GM23338 (cell line): ENCODE data around the gene GPATCH3. TPM values are rescaled to one million over a fixed set of nuclear protein-coding genes. Genes with fewer than 3 reads are reported as not detected.
A peak's percentile ranks its signal among the peaks of the same experiment; 100 is the strongest.
"Not testable (repeated sequence)": the region's sequence is repeated elsewhere in the genome, so short reads cannot be mapped to it uniquely, and the experiment has no call there.

Source experiments
- ATAC-seq: fragments of 200-7000 bp; cut with Tn5 transposase; 3 replicates; pipeline ENCODE4 v1.9.1; 2020
- DNase-seq: peaks from one replicate; pipeline ENCODE4 v3.0.0-alpha.2; 2015; ENCODE audit warnings: low spot score
- H2AFZ ChIP-seq: fragments of 200-600 bp; sonication (generic); 2 replicates; pipeline ENCODE4 v1.8.0; 2016; ENCODE audit warnings: antibody characterized with exemption, mild to moderate bottlenecking, moderate library complexity
- H3F3A ChIP-seq: fragments of 200-600 bp; sonication (generic); replicated peaks from 2 replicates; pipeline ENCODE4 v1.8.0; 2017; ENCODE audit warnings: antibody characterized with exemption, mixed run types, low read depth
- H3K27ac ChIP-seq: fragments of 200-600 bp; sonication (generic); 2 replicates; pipeline ENCODE4 v1.6.1; 2016; ENCODE audit warnings: low read depth
- H3K27me3 ChIP-seq: fragments of 200-600 bp; sonication (generic); 2 replicates; pipeline ENCODE4 v1.8.0; 2016; ENCODE audit warnings: mild to moderate bottlenecking, mixed run types, moderate library complexity; ENCODE audit not compliant: insufficient read depth
- H3K36me3 ChIP-seq: fragments of 200-600 bp; sonication (generic); 2 replicates; pipeline ENCODE4 v1.8.0; 2016; ENCODE audit warnings: mild to moderate bottlenecking; ENCODE audit not compliant: insufficient read depth
- H3K4me1 ChIP-seq: fragments of 200-600 bp; sonication (generic); 2 replicates; pipeline ENCODE4 v1.8.0; 2016; ENCODE audit warnings: mild to moderate bottlenecking, moderate library complexity; ENCODE audit not compliant: insufficient read depth
- H3K4me2 ChIP-seq: fragments of 200-600 bp; sonication (generic); 2 replicates; pipeline ENCODE4 v1.7.1; 2017; ENCODE audit warnings: mixed run types
- H3K4me3 ChIP-seq: fragments of 200-600 bp; sonication (generic); 2 replicates; pipeline ENCODE4 v1.6.1; 2016; ENCODE audit warnings: mixed run types
- H3K79me2 ChIP-seq: fragments of 200-600 bp; sonication (generic); replicated peaks from 2 replicates; pipeline ENCODE4 v1.8.0; 2017; ENCODE audit warnings: mild to moderate bottlenecking; ENCODE audit not compliant: insufficient read depth
- H3K9me2 ChIP-seq: fragments of 200-600 bp; sonication (generic); 2 replicates; pipeline ENCODE4 v1.8.0; 2017; ENCODE audit not compliant: insufficient read depth
- H4K20me1 ChIP-seq: fragments of 200-600 bp; sonication (generic); replicated peaks from 2 replicates; pipeline ENCODE4 v1.8.0; 2017; ENCODE audit warnings: mild to moderate bottlenecking; ENCODE audit not compliant: insufficient read depth
- H3K27ac Mint-ChIP-seq: 2 replicates; pipeline ENCODE4 v1.8.0; 2020; ENCODE audit warnings: inconsistent platforms, mild to moderate bottlenecking, moderate library complexity, mixed read lengths
- H3K27me3 Mint-ChIP-seq: 3 replicates; pipeline ENCODE4 v1.8.0; 2022; ENCODE audit warnings: low read depth, mild to moderate bottlenecking, moderate library complexity, mixed read lengths, inconsistent platforms; ENCODE audit not compliant: insufficient read depth, poor library complexity
- H3K36me3 Mint-ChIP-seq: 3 replicates; pipeline ENCODE4 v1.8.0; 2021; ENCODE audit warnings: low read depth, mild to moderate bottlenecking, inconsistent platforms, moderate library complexity, mixed read lengths
- H3K4me1 Mint-ChIP-seq: 3 replicates; pipeline ENCODE4 v1.8.0; 2020; ENCODE audit warnings: mild to moderate bottlenecking, inconsistent platforms, mixed read lengths
- H3K4me3 Mint-ChIP-seq: 3 replicates; pipeline ENCODE4 v1.8.0; 2021; ENCODE audit warnings: moderate library complexity, mild to moderate bottlenecking, inconsistent platforms, mixed read lengths
- H3K9me3 Mint-ChIP-seq: 3 replicates; pipeline ENCODE4 v1.8.0; 2020; ENCODE audit warnings: moderate library complexity, mild to moderate bottlenecking, inconsistent platforms, mixed read lengths
- EZH2 ChIP-seq: fragments of 200-600 bp; sonication (generic); IDR thresholded peaks from one replicate; pipeline ENCODE4 v1.8.0; 2017; ENCODE audit warnings: antibody characterized with exemption, mild to moderate bottlenecking, low read depth; ENCODE audit not compliant: unreplicated experiment
- POLR2AphosphoS5 ChIP-seq: IDR thresholded peaks from 2 replicates; pipeline ENCODE4 v1.6.1; 2016; ENCODE audit warnings: antibody characterized with exemption, low read depth
- ZNF114 ChIP-seq: fragments of 250-450 bp; sonication (Bioruptor Pico); IDR thresholded peaks from 2 replicates; pipeline ENCODE4 v1.5.0; 2020; ENCODE audit warnings: mild to moderate bottlenecking, moderate library complexity
- ZNF331 ChIP-seq: fragments of 250-450 bp; sonication (Bioruptor Pico); IDR thresholded peaks from 2 replicates; pipeline ENCODE4 v1.5.0; 2020; ENCODE audit warnings: low read depth, mild to moderate bottlenecking, moderate library complexity
- polyA plus RNA-seq: library from polyadenylated mRNA; unstranded; fragments of >200 nt; fragmentation: Nextera tagmentation; extraction: Ambion mirVana; gene quantifications from 2 replicates; pipeline ENCODE4 v1.2.1, GENCODE V29; 2016
- total RNA-seq: library from RNA; depleted of rRNA; stranded (reverse); fragments of >200 nt; shearing (Covaris generic); gene quantifications from 2 replicates; pipeline ENCODE4 v1.2.3, GENCODE V29; 2014
- TF ChIP-seq, protein P1 (sequence below): IDR thresholded peaks from 2 replicates; pipeline ENCODE4 v1.6.1; 2016; ENCODE audit warnings: antibody characterized with exemption

Gene GPATCH3
- total and polyA plus RNA-seq, 2 experiments from 2014 or later = 10.5 to 13.0 TPM

DNA sequence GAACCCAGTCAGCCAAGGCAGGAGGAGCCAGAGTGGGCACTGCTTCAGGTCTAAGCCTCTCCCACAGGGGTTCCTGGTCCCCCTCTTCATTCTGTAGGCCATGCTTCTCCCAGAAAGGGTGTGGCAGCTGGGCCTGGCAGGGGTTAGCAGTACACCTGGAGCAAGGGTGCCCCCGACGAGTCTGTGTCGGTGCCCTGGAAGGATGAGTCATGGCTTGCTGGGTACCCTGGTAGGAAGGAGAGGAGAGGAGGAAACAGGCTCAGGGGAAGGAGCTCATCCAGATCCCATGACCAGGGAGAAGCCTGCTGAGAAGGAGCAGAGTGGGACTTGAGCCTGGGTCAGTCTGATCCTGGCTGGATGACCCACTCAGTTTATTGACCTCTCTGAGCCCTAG is 49.7 kb upstream of the GPATCH3 start:
- no peak overlapping the region for H3K27ac ChIP-seq
- Mint-ChIP-seq H3K9me3 (no peaks in the 10 kb centered on the region), H3K36me3 (peaks cover 50% of the 10 kb centered on the region), H3K27me3 (peaks cover 10% of the 10 kb centered on the region), H3K4me1 (no peaks in the 10 kb centered on the region), H3K4me3 (no peak overlapping the region), H3K27ac (no peak overlapping the region)
- H3K9me2 ChIP-seq = no peaks in the 10 kb centered on the region
- DNase-seq (no peak), ATAC-seq (no peak)
- H3K27me3 ChIP-seq = no peaks in the 10 kb centered on the region
- peaks cover 10% of the 10 kb centered on the region; the same call in 1 of the 2 replicates for H3K36me3 ChIP-seq
- H3F3A ChIP-seq = peaks cover 17% of the 10 kb centered on the region
- peaks cover 5% of the 10 kb centered on the region; the same call in 1 of the 2 replicates for H4K20me1 ChIP-seq
- H2AFZ ChIP-seq = no peak overlapping the region
- H3K4me3 ChIP-seq = no peak overlapping the region
- 0 out of 2 replicates have a peak, but pooled peaks have one; percentile 12 for TF ChIP-seq POLR2AphosphoS5
- TF ChIP-seq ZNF114 (CRISPR knock-in tag) = no peak
- TF ChIP-seq EZH2 = no peak
- no peak overlapping the region for H3K4me2 ChIP-seq
- no peaks in the 10 kb centered on the region for H3K79me2 ChIP-seq
- no peaks in the 10 kb centered on the region for H3K4me1 ChIP-seq

DNA sequence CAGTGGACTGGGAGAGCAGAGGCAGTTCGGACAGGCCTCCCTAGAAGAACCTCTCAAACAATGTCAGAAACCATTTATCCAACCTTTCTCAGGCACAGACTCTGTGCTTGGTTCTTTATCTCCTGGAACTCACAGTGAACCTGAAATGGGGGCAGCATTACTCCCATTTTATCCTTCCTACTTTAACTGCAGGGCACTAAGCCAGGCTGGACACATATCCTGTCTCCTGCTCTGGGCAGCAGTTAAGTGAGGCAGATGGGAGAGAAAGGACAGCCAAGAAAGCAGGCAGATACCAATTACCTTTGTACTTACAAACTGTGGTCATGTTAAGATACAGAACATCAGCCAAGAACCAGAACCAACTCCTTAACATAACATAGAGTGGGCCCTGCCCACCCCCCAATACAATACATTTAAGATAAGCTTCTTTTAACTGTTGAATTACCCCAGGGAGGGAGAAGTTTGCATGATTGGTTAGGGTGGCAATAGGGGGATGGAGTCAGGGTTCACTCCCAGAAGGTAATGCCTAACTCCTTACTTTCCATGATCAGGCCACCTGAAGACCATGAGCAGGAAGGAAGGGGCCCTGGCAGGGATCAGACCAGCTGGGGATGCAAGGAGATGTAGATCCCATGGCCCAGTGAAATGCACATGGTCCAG is 49.1 kb upstream of the GPATCH3 start:
- Mint-ChIP-seq H3K36me3 (peaks cover 56% of the 10 kb centered on the region), H3K27ac (peak overlapping the region; percentile 10; the same call in 1 of the 2 replicates)

DNA sequence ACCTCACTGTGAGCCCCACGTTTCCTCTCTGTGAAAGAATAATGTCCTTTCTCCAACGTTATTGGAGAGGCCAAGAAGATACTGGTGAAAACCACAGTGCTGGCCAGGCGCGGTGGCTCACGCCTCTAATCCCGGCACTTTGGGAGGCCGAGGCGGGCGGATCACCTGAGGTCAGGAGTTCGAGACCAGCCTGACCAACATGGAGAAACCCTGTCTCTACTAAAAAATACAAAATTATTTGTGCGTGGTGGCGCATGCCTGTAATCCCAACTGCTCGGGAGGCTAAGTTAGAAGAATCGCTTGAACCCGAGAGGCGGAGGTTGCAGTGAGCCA is 48.4 kb upstream of the GPATCH3 start:
- not testable (repeated sequence) for H3K4me2 ChIP-seq, H3K4me3 Mint-ChIP-seq, H3K4me1 Mint-ChIP-seq, H3K9me2 ChIP-seq, H3K9me3 Mint-ChIP-seq, H2AFZ ChIP-seq, H4K20me1 ChIP-seq, H3K4me3 ChIP-seq, ATAC-seq, H3K4me1 ChIP-seq, DNase-seq, H3K79me2 ChIP-seq, H3K27me3 ChIP-seq, H3K27ac Mint-ChIP-seq
- H3K27me3 Mint-ChIP-seq = peaks cover 10% of the 10 kb centered on the region
- Histone ChIP-seq H3F3A (peaks cover 21% of the 10 kb centered on the region), H3K27ac (0 out of 2 replicates have a peak overlapping the region, but pooled peaks have one; percentile 32), H3K36me3 (peaks cover 11% of the 10 kb centered on the region)
- peaks cover 58% of the 10 kb centered on the region for H3K36me3 Mint-ChIP-seq

More for the DNA sequence above, 49.1 kb upstream of the GPATCH3 start:
- Histone ChIP-seq H3F3A (peaks cover 18% of the 10 kb centered on the region), H2AFZ (no peak overlapping the region), H3K27me3 (no peaks in the 10 kb centered on the region), H3K36me3 (peaks cover 10% of the 10 kb centered on the region), H3K4me1 (no peaks in the 10 kb centered on the region), H3K4me3 (no peak overlapping the region), H3K79me2 (no peaks in the 10 kb centered on the region), H3K4me2 (no peak overlapping the region), H3K27ac (peak overlapping the region; percentile 59; the same call in 1 of the 2 replicates), H3K9me2 (no peaks in the 10 kb centered on the region), H4K20me1 (peaks cover 5% of the 10 kb centered on the region; the same call in 1 of the 2 replicates)
- TF ChIP-seq POLR2AphosphoS5 = 0 out of 2 replicates have a peak, but pooled peaks have one; percentile 15
- TF ChIP-seq, protein P1, sequence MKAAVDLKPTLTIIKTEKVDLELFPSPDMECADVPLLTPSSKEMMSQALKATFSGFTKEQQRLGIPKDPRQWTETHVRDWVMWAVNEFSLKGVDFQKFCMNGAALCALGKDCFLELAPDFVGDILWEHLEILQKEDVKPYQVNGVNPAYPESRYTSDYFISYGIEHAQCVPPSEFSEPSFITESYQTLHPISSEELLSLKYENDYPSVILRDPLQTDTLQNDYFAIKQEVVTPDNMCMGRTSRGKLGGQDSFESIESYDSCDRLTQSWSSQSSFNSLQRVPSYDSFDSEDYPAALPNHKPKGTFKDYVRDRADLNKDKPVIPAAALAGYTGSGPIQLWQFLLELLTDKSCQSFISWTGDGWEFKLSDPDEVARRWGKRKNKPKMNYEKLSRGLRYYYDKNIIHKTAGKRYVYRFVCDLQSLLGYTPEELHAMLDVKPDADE = no peak
- no peak for TF ChIP-seq ZNF331 (CRISPR knock-in tag)
- Mint-ChIP-seq H3K27me3 (peaks cover 10% of the 10 kb centered on the region), H3K4me3 (no peak overlapping the region), H3K4me1 (no peaks in the 10 kb centered on the region), H3K9me3 (no peaks in the 10 kb centered on the region)
- no peak for DNase-seq
- no peak for ATAC-seq
